ELR (cell line): ENCODE measurements around the gene PLK1.
"Not testable (repeated sequence)": the region's sequence is repeated elsewhere in the genome, so short reads cannot be mapped to it uniquely, and the experiment has no call there.

Source experiments
- DNase-seq: peaks from one replicate; pipeline ENCODE4 v3.0.0-alpha.2; 2015; ENCODE audit warnings: low read depth

The PLK1 gene

DNA sequence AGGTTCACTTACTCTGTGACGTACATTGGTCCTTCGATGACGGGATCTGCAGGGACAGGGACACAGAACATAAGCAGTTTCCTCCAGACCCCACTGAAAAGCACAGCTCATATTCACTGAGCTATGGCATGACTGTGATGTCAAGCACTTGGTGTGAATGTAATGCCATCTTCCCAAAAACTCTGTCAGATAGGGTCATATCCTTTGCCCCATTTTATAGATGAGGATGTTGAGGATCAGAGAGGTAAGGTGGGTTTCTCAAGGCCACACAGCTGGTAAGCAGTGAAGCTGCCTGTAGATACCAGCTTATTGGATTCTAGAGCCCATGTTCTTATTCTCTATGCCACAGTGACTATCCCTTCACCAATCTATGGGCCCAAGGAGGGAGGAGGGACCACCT is 31.8 kb downstream of the PLK1 start:
- DNase-seq: no peak

DNA sequence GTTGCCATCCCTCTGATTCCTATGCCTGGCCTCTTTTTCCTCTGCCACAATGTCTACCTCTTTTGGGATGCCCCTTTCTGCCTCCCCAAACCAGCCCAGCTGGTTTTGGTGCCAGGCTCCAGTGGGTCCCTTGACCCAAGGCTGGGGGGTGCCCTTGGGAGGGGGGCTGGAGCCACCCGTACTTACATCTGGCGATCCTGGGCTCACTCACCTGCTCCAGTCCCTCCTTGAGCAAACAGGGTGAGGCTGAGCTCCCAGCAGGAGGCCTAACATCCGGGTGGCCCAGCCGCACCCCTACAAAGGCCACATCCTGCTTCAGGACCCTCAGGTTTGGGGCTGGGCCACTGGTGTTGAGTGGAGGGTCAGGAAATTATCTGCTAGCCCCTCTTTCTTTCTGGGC is 33.1 kb downstream of the PLK1 start:
- DNase-seq: no peak

DNA sequence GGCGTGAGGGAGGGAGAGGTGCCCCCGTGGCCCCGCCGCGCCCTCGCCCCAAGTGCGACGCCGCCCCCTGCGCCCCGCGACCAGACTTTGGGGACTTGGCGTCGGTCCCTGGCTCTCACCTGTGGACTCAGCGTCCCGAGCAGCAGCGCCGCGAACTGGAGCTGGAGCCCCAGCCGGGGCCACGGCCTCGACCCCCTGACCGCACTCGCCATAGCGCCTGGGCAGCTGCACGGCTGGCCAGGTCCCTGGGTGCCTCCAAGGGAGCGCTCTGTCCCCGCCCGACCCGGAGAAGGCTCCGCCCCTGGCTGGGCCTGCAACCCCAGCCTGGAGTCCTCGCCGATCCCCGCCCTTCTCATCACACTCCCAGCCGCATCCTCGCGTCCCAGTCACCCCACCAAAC is 34.3 kb downstream of the PLK1 start, which contains the start of gene ERN2:
Gene ERN2 (minus strand): TSS at position 247 of the 400 bp plus-strand sequence. CDS start 35 bp downstream, at position 212.
- DNase-seq: no peak

DNA sequence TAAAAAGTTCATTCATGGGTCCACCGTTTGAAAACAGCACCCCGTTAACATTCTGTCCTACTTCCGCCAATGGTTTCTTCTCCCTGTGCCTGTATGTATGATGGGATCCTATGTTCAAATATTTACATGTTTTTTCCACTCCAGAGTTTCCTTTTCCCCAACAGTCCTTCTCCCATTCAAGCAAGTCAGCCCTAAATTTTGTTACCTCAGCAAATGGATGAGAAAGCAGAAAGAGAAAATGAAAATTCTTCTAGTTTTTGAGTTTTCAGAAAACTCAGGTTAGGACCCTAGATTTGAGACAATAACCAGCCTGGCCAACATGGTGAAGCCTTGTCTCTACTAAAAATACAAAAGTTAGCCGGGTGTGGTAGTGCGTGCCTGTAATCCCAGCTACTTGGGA is 37.8 kb downstream of the PLK1 start:
- DNase-seq: no peak

DNA sequence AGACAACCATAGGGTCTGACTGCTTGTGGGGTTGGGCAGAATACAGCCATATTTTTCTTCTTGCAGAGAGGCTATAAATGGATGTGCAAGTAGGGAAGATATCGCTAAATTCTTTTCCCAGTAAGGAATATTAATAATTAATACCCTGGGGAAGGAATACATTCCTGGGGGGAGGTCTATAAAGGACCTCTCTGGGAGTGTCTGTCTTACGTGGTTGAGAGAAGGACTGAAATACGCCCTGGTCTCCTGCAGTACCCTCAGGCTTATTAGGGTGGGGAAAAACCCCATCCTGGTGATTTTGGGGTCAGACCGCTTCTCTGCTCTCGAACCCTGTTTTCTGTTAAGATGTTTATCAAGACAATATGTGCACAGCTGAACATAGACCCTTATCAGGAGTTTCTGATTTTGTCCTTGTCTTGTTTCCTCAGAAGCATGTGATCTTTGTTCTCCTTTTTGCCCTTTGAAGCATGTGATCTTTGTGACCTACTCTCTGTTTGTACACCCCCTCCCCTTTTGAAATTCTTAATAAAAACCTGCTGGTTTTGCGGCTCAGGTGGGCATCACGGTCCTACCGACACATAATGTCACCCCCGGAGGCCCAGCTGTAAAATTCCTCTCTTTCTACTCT is 44.0 kb downstream of the PLK1 start:
- not testable (repeated sequence) for DNase-seq

DNA sequence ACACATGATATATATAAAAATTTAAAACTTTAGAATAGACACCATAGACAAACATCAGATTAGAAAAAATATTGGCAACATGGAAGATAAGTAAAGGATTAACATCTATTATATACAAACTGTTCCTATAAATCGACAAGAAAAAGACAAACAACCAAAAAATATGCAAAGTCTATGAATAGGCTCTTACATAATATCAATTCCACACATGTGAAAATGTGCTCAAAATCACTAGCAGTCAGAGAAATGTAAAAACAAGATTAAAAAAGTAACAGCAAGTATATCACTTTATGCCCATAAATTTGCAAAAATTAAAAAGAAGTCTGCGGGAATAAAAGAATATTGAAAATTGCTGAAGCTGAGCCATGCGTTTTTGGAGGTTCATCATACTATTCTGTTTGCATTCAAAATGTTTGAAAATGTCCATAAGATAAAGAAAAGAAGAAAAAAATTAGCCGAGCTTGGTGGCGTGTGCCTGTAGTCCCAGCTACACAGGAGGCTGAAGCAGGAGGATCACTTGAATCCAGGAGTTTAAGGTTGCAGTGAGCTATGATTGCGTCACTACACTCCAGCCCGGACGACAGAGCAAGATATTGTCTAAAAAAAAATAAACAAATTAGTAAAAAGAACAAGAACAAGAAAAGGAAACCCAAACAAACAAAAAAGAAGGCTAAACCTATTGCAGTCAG is 45.6 kb downstream of the PLK1 start:
- no peak for DNase-seq

DNA sequence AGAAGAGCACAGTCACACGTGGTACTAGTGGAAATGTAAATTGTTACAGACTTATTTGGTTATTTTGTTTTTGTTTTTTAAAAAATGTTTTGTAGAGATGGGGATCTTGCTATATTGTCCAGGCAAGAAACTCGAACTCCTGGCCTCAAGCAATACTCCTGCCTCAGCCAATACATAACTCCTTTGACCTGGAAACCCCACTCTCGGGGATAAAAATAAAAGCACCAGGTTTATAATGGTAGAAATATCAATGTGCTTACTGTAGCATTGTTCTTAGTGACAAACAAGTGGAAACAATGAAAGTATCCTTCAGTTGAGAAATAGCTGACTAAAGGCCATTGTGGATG is 46.1 kb downstream of the PLK1 start:
- DNase-seq: no peak

DNA sequence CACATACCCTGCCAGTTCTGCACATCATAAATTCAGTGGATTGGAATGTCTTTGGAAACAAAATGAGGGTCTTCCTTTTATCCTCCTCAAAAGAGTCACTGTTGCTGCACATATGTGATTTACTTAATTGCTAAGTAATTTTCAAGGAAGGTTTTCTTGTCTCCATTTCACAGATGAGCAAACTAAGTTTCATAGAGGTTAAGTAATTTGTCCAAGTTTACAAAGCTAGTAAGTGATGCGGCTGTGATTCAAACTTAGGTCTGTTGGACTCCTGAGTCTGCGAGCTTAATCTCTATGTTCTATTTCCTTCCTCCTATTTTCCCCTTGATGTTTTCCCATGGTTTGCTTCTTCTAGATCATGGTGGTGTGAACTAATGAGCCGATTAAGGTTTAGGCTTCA is 48.0 kb downstream of the PLK1 start:
- DNase-seq: no peak

DNA sequence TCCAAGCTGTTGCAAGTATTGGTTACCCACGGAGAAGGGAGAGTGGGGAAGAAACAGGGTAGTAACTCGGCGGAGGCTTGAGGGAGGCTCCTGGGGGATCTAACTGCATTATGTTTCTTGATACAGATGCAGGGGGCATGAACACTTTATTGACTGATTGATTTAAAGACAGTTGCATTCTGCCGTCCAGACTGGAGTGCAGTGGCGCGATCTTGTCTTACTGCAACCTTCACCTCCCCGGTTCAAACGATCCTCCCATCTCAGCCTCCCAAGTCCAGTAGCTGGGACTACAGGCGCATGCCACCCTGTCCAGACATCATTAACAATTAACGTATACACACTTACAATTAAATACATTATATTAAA is 49.4 kb downstream of the PLK1 start:
- DNase-seq: no peak

DNA sequence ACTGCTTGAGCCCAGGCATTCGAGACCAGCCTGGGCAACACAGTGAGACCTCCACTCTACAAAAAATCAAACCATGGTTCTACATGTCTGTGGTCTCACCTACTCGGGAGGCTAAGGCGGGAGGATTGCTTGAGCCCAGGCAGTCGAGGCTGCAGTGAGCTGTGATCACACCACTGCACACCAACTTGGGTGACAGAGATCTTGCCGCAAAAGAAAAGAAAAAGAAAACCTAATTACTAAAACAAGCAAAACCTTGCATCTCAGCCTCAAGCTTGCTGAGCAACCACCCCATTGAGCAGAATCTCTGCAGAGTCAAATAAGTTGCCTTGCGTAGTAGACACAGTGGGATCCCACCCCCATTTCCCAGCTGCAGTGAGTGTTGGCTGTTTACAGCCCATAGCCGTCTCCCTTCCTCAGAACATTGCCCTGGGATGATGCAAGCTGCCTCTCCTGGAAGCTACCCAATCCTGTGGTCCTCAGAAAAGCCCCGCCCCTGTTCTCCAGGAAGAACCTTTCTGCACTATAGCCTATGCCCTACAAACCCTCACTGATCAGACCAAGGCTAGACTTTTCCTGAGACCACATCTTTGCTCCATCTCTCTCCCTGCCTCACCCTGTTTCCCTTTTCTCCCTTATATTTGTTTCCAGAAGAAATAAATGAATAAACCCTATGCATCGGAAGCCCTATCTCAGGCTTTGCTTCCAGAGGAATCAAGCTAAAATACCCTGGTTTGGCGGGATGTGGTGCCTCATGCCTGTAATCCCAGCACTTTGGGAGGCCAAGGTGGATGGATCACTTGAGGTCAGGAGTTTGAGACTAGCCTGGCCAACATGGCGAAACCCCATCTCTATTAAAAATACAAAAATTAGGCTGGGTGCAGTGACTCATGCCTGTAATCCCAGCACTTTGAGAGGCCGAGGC is 51.1 kb downstream of the PLK1 start:
- peak; percentile 28 for DNase-seq

DNA sequence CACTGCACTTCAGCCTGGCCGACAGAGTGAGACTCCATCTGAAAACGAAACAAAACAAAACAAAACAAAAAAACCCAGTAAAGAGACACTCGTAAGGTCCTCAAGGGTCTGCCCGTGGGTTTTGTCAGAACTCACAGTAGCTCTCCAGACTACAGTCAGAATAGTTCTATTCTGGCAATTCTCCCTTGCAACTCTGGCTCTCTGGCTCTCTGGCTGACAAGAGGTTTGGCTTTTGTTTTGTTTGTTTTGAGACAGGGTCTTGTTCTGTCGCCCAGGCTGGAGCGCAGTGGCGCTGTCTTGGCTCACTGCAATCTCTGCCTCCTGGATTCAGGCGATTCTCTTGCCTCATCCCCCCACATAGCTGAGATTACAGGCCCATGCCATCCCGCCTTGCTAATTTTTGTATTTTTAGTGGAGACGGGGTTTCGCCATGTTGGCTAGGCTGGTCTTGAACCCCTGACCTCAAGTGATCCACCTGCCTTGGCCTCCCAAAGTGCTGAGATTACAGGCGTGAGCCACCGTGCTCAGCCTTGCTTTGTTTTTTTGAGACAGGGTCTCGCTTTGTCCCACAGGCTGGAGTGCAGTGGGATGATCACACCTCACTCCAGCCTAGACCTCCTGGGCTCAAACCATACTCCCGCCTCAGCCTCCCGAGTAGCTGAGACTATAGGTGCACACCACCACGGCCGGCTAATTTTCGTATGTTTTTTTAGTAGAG is 55.6 kb downstream of the PLK1 start:
- DNase-seq: no peak

DNA sequence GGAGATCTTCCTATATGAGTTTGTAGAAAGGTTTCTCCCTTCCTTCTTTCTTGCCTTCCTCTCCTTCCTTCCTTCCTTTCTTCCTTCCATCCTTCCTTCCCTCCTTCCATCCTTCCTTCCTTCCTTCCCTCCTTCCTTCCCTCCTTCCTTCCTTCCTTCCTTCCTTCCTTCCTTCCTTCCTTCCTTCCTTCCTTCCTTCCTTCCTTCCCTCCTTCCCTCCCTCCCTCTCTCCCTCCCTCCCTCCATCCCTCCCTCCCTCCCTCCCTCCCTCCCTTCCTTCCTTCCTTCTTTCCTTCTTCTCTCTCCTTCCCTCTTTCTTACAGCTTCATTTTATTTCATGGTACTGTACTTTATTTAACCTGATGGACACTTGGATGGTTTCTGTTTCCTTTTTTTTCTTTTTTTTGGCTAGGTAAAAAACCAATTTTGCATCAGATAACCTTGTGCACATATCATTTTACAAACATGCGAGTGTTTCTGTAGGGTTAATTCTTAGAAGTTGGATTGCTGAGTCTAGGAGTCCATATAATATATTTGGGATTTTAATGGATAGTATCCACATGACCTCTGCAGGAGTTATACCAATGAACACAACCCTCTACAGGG is 58.8 kb downstream of the PLK1 start:
- not testable (repeated sequence) for DNase-seq

DNA sequence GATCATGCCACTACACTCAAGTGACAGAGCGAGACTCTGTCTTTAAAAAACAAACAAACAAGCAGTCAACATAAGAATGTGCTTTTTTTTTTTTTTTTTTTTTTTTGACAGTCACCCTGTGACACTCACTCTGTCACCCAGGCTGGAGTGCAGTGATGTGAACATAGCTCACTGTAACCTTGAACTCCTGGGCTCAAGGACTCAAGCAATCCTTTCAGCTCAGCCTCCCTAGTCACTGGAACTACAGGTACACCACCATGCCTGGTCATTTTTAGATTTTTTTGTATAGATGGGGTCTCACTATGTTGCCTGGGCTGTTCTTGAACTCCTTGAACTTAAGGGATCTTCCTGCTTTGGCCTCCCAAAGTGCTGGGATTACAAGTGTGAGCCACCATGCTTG is 60.8 kb downstream of the PLK1 start:
- no peak for DNase-seq
